ENCODE measurements around the gene EVC.

EVC gene

DNA sequence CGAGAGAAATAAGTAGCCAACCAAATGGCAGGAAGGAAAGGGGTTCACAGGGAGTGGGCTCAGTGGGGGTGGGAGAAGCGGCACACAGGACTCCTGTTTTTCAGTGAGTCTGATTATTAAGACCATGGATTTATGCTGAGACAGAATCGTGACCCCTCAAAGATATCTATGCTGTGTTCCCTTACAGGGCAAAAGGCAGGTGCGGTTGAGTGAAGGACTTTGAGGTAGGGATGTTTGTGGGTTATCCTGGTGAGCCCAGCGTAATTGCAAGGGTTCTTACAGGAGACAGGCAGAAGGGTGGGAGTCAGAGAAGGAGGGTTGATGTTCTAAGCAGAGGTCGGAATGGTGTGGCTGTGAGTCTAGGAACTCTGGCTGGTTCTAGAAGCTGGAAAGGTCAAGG, 73.0 kb downstream of the EVC start:
- Histone ChIP-seq H3K9me3 (replicated peaks; ENCODE audit: insufficient read depth, low read length) (no peaks in the 10 kb centered on the region), H3K9me2 (replicated peaks; ENCODE audit: insufficient read depth, low read length) (no peaks in the 10 kb centered on the region), H3K9ac (ENCODE audit: low read length) (no peak overlapping the region), H3K4me3 (ENCODE audit: low read length) (no peak overlapping the region), H3K36me3 (replicated peaks; ENCODE audit: insufficient read depth, low read length) (peaks cover 4% of the 10 kb centered on the region; the same call in 1 of the 2 replicates), H3K27ac (ENCODE audit: low read length) (no peak overlapping the region), H2AFZ (ENCODE audit: low read length) (no peak overlapping the region), H3K4me1 (ENCODE audit: low read length) (no peaks in the 10 kb centered on the region), H3K79me2 (ENCODE audit: low read length) (no peaks in the 10 kb centered on the region), H3F3A (ENCODE audit: insufficient read depth, low read length) (no peaks in the 10 kb centered on the region), H3K4me2 (ENCODE audit: low read depth, low read length) (no peak overlapping the region), H4K20me1 (ENCODE audit: insufficient read depth, low read length) (no peaks in the 10 kb centered on the region), H3K27me3 (replicated peaks; ENCODE audit: insufficient read depth, low read length) (no peaks in the 10 kb centered on the region)
- DNase-seq = no peak
- TF ChIP-seq EZH2 (optimal IDR thresholded peaks at IDR 0.05; ENCODE audit: low read depth, low read length) (no peak), EZH2phosphoT487 (IDR thresholded peaks at IDR 0.05; ENCODE audit: low read length) (no peak)
- TF ChIP-seq, protein P1, sequence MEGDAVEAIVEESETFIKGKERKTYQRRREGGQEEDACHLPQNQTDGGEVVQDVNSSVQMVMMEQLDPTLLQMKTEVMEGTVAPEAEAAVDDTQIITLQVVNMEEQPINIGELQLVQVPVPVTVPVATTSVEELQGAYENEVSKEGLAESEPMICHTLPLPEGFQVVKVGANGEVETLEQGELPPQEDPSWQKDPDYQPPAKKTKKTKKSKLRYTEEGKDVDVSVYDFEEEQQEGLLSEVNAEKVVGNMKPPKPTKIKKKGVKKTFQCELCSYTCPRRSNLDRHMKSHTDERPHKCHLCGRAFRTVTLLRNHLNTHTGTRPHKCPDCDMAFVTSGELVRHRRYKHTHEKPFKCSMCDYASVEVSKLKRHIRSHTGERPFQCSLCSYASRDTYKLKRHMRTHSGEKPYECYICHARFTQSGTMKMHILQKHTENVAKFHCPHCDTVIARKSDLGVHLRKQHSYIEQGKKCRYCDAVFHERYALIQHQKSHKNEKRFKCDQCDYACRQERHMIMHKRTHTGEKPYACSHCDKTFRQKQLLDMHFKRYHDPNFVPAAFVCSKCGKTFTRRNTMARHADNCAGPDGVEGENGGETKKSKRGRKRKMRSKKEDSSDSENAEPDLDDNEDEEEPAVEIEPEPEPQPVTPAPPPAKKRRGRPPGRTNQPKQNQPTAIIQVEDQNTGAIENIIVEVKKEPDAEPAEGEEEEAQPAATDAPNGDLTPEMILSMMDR (IDR thresholded peaks at IDR 0.05; ENCODE audit: low read length) = no peak

DNA sequence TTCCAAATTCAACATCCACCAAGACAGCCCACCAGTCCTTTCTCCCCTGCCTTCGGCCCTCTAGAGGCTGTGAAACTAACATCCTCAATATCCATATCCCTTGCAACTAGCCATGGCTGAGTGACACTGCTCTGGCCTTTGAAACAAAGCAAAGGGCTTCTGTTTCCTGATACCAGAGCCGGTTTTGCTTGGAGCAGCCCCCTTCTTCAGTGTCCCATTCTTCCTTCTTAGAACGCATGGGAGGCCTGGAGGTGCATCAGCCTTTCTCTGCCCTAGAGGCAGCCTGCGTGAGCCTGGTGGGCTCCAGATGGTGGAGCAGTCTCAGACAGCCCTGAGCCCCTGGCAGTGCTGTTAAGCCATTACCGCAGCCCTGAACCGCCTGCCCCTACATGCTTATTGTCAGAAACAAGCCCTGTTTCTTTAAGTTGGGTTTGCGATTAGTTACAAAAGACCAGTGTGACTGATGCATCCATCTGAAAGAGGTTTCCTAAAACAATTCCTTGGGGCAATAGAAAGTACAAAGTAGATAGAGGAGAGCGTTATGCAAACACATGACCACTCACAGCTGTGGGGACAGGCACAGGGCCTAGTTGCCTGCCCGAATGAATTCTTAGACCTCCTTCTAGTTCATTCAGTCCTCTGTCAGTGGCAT, 74.1 kb downstream of the EVC start:
- DNase-seq = no peak
- Histone ChIP-seq H3K27ac (ENCODE audit: low read length) (no peak overlapping the region), H3K4me3 (ENCODE audit: low read length) (no peak overlapping the region), H3K27me3 (replicated peaks; ENCODE audit: insufficient read depth, low read length) (no peaks in the 10 kb centered on the region), H4K20me1 (ENCODE audit: insufficient read depth, low read length) (no peaks in the 10 kb centered on the region), H3K4me1 (ENCODE audit: low read length) (no peaks in the 10 kb centered on the region), H3F3A (ENCODE audit: insufficient read depth, low read length) (no peaks in the 10 kb centered on the region), H2AFZ (ENCODE audit: low read length) (no peak overlapping the region), H3K9me2 (replicated peaks; ENCODE audit: insufficient read depth, low read length) (no peaks in the 10 kb centered on the region), H3K4me2 (ENCODE audit: low read depth, low read length) (no peak overlapping the region), H3K9ac (ENCODE audit: low read length) (no peak overlapping the region), H3K9me3 (replicated peaks; ENCODE audit: insufficient read depth, low read length) (no peaks in the 10 kb centered on the region), H3K36me3 (replicated peaks; ENCODE audit: insufficient read depth, low read length) (peaks cover 4% of the 10 kb centered on the region; the same call in 1 of the 2 replicates), H3K79me2 (ENCODE audit: low read length) (no peaks in the 10 kb centered on the region)
- TF ChIP-seq EZH2 (optimal IDR thresholded peaks at IDR 0.05; ENCODE audit: low read depth, low read length) (no peak), EZH2phosphoT487 (IDR thresholded peaks at IDR 0.05; ENCODE audit: low read length) (no peak)
- TF ChIP-seq, protein P1 (IDR thresholded peaks at IDR 0.05; ENCODE audit: low read length) = no peak

DNA sequence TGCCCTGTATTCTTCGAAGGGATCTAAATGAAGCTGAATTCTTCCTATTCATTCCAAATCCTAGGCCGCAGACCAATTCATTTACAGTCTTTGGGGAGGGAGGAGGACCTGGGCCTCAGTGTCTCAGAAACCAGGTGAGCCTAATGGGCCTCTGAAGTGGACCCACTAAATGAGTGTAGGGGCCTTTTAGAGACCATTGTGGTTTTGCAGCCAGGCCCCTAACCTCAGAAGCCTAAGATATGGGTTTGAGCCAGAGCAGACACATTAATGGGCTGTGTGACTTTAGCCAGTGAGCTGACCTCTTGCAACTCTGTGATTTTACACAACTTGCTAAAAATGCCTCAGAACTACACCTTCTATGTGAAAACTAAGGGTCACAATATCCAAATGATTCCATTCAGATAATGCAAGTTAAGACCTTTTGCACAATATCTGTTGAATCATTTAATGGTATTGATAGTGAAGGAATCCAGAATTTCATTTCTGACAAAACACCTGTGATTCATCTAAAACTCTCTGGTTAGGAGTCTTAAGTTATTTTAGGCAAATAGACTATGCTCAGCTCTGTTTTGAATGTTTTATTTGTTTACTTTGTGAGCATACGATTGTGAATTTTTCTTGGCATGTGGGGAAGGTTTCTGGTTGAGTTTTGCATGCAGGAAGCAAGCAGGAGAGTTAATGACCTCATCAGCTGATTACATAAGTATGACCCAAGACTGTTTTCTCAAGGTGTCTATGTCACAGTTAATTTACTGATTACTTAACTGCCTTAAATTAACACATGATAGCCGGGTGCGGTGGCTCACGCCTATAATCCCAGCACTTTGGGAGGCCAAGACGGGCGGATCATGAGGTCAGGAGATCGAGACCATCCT, 75.0 kb downstream of the EVC start:
- H3K27ac ChIP-seq (ENCODE audit: low read length) = no peak overlapping the region
- peaks cover 4% of the 10 kb centered on the region; the same call in 1 of the 2 replicates for H3K36me3 ChIP-seq (replicated peaks; ENCODE audit: insufficient read depth, low read length)
- H3K79me2 ChIP-seq (ENCODE audit: low read length) = no peaks in the 10 kb centered on the region
- no peak for TF ChIP-seq EZH2 (optimal IDR thresholded peaks at IDR 0.05; ENCODE audit: low read depth, low read length)
- TF ChIP-seq EZH2phosphoT487 (IDR thresholded peaks at IDR 0.05; ENCODE audit: low read length) = no peak
- TF ChIP-seq, protein P1 (IDR thresholded peaks at IDR 0.05; ENCODE audit: low read length) = no peak
- H4K20me1 ChIP-seq (ENCODE audit: insufficient read depth, low read length) = no peaks in the 10 kb centered on the region
- no peaks in the 10 kb centered on the region for H3F3A ChIP-seq (ENCODE audit: insufficient read depth, low read length)
- no peak overlapping the region for H3K4me3 ChIP-seq (ENCODE audit: low read length)
- H2AFZ ChIP-seq (ENCODE audit: low read length) = no peak overlapping the region
- H3K4me1 ChIP-seq (ENCODE audit: low read length) = no peaks in the 10 kb centered on the region
- no peaks in the 10 kb centered on the region for H3K27me3 ChIP-seq (replicated peaks; ENCODE audit: insufficient read depth, low read length)
- H3K9ac ChIP-seq (ENCODE audit: low read length) = no peak overlapping the region
- H3K9me2 ChIP-seq (replicated peaks; ENCODE audit: insufficient read depth, low read length) = no peaks in the 10 kb centered on the region
- no peaks in the 10 kb centered on the region for H3K9me3 ChIP-seq (replicated peaks; ENCODE audit: insufficient read depth, low read length)
- no peak overlapping the region for H3K4me2 ChIP-seq (ENCODE audit: low read depth, low read length)
- no peak for DNase-seq

All from MM.1S (cell line).